MV-4-11 (cell line): ENCODE data around the gene CWH43.
"Not testable (repeated sequence)": the region's sequence is repeated elsewhere in the genome, so short reads cannot be mapped to it uniquely, and the experiment has no call there.

ENCODE experiments used
- DNase-seq: peaks from one replicate; lab custom pipeline; 2025; lab: John Stamatoyannopoulos, UW

Gene CWH43

DNA sequence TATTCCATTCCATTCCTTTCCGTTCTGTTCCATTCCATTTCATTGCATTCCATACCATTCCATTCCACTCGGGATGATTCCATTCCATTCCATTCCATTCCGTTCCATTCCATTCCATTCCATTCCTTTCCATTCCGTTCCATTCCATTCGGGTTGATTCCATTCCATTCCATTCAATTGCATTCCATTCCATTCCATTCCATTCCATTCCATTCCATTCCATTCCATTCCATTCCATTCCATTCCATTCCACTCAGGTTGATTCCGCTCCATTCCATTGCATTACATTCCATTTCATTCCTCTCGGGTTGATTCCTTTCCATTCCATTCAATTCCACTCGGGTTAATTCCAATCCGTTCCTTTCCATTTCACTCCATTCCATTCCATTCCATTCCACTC lies 111.0 kb downstream of the CWH43 start:
- DNase-seq = not testable (repeated sequence)

DNA sequence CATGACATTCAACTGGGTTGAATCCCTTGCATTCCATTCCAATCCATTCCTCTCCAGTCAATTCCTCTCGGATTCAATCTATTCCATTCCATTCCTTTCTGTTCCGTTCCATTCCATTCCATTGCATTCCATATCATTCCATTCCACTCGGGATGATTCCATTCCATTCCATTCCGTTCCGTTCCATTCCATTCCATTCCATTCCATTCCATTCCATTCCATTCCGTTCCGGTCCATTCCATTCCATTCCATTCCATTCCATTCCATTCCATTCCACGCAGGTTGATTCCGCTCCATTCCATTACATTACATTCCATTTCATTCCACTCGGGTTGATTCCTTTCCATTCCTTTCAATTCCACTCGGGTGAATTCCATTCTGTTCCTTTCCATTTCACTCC lies 111.4 kb downstream of the CWH43 start:
- DNase-seq = not testable (repeated sequence)

DNA sequence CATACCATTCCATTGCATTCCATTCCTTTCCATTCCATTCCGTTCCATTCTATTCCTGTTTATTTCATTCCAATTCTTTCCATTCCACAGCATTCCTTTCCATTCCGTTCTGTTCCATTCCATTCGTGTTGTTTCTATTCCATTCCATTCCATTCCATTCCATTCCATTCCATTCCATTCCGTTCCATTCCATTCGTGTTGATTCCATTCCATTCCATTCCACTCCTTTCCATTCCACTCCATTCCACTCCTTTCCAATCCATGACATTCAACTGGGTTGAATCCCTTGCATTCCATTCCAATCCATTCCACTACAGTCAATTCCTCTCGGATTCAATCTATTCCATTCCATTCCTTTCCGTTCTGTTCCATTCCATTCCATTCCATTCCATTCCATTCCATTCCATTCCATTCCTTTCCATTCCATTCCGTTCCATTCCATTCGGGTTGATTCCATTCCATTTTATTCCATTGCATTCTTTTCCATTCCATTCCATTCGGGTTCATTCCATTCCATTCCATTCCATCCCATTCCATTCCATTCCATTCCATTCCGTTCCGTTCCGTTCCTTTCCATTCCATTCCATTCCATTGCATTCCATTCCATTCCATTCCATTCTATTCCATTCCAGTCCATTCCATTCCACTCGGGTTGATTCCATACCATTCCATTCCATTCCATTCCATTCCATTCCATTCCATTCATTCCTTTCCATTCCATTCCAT lies 112.1 kb downstream of the CWH43 start:
- DNase-seq = not testable (repeated sequence)

DNA sequence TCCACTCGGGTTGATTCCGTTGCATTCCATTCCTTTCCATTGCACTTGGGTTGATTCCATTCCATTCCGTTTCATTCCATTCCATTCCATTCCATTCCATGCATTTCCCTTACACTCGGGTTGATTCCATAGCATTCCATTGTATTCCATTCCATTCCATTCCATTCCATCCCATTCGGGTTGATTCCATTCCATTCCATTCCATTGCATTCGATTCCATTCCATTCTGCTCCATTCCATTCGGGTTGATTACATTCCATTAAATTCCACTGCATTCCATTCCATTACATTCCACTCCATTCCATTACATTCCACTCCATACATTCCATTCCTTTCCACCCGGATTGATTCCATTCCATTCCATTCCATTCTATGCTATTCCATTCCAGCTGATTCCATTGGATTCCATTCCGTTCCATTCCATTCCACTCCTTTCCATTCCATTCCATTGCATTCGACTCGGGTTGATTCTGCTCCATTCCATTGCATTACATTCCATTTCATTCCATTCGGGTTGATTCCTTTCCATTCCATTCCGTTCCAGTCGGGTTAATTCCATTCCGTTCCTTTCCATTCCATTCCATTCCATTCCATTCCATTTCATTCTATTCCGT lies 113.9 kb downstream of the CWH43 start:
- not testable (repeated sequence) for DNase-seq

DNA sequence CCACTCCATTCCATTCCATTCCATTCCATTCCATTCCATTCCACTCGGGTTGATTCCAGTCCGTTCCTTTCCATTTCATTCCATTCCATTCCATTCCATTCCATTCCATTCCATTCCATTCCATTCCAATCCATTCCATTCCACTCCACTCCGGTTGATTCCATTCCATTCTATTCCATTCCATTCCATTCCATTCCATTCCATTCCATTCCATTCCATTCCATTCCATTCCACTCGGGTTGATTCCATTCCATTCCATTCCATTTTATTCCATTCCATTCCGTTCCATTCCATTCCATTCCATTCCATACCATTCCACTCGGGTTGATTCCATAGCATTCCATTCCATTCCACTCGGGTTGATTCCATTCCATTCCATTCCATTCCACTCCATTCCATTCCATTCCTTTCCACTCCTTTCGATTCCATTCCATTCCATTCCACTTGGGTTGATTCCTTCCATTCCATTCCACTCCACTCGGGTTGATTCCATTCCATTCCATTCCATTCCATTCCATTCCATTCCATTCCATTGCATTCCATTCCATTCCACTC lies 116.3 kb downstream of the CWH43 start:
- DNase-seq = not testable (repeated sequence)

DNA sequence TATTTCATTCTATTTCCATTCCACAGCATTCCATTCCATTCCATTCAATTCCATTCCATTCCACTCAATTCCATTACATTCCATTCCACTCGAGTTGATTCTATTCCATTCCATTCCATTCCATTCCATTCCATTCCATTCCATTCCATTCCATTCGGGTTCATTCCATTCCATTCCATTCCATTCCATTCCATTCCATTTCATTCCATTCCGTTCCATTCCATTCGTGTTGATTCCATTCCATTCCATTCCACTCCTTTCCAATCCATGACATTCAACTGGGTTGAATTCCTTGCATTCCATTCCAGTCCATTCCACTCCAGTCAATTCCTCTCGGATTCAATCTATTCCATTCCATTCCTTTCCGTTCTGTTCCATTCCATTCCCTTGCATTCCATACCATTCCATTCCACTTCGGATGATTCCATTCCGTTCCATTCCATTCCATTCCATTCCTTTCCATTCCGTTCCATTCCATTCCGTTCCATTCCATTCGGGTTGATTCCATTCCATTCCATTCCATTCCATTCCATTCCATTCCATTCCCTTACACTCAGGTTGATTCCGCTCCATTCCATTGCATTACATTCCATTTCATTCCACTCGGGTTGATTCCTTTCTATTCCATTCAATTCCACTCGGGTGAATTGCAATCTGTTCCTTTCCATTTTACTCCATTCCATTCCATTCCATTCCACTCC lies 117.5 kb downstream of the CWH43 start:
- not testable (repeated sequence) for DNase-seq

DNA sequence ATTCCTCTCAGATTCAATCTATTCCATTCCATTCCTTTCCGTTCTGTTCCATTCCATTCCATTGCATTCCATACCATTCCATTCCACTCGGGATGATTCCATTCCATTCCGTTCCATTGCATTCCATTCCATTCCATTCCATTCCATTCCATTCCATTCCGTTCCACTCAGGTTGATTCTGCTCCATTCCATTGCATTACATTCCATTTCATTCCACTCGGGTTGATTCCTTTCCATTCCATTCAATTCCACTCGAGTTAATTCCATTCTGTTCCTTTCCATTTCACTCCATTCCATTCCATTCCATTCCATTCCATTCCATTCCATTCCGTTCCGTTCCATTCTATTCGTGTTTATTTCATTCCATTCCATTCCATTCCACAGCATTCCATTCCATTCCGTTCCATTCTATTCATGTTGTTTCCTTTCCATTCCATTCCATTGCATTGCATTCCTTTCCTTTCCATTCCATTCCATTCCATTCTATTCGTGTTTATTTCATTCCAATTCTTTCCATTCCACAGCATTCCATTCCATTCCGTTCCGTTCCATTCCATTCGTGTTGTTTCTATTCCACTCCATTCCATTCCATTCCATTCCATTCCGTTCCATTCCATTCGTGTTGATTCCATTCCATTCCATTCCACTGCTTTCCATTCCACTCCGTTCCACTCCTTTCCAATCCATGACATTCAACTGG lies 118.3 kb downstream of the CWH43 start:
- not testable (repeated sequence) for DNase-seq

DNA sequence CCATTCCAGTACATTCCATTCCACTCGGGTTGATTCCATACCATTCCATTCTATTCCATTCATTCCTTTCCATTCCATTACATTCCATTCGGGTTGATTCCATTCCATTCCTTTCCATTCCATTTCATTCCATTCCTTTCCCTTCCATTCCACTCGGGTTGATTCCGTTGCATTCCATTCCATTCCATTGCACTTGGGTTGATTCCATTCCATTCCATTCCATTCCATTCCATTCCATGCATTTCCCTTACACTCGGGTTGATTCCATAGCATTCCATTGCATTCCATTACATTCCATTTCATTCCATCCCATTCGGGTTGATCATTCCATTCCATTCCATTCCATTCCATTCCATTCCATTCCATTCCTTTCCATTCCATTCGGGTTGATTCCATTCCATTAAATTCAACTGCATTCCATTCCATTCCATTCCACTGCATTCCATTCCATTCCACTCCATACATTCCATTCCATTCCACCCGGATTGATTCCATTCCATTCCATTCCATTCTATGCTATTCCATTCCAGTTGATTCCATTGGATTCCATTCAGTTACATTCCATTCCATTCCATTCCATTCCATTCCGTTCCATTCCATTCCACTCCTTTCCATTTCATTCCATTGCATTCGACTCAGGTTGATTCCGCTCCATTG lies 119.3 kb downstream of the CWH43 start:
- not testable (repeated sequence) for DNase-seq

DNA sequence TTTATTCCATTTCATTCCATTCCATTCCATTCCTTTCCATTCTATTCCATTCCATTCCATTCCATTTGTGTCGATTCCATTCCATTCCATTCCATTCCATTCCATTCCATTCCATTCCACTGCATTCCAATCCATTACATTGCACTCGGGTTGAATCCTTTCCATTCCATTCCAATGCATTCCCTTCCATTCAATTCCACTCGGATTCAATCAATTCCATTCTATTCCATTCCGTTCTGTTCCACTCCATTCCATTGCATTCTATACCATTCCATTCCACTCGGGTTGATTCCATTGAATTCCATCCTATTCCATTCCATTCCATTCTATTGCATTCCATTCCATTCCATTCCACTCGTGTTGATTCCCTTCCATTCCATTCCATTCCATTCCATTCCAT lies 121.2 kb downstream of the CWH43 start:
- not testable (repeated sequence) for DNase-seq

DNA sequence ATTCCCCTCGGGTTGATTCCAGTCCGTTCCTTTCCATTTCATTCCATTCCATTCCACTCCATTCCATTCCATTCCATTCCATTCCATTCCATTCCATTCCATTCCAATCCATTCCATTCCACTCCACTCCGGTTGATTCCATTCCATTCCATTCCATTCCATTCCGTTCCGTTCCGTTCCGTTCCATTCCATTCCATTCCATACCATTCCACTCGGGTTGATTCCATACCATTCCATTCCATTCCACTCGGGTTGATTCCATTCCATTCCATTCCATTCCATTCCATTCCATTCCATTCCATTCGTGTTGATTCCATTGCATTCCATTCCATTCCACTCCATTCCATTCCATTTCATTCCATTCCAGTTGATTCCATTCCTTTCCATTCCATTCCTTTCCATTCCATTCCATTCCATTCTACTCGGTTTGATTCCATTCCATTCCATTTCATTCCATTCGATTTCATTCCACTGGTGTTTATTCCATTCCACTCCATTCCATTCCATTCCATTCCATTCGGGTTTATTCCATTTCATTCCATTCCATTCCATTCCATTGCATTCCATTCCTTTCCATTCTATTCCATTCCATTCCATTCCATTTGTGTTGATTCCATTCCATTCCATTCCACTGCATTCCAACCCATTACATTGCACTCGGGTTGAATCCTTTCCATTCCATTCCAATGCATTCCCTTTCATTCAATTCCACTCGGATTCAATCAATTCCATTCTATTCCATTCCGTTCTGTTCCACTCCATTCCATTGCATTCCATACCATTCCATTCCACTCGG lies 122.3 kb downstream of the CWH43 start:
- DNase-seq = not testable (repeated sequence)

DNA sequence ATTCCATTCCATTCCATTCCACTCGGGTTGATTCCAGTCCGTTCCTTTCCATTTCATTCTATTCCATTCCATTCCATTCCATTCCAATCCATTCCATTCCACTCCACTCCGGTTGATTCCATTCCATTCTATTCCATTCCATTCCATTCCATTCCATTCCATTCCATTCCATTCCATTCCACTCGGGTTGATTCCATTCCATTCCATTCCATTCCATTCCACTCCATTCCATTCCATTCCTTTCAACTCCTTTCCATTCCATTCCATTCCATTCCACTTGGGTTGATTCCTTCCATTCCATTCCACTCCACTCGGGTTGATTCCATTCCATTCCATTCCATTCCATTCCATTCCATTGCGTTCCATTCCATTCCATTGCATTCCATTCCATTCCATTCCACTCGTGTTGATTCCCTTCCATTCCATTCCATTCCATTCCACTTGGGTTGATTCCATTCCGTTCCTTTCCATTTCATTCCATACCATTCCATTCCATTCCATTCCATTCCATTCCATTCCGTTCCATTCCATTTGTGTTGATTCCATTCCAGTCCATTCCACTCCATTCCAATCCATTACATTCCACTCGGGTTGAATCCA lies 123.6 kb downstream of the CWH43 start:
- DNase-seq = not testable (repeated sequence)

DNA sequence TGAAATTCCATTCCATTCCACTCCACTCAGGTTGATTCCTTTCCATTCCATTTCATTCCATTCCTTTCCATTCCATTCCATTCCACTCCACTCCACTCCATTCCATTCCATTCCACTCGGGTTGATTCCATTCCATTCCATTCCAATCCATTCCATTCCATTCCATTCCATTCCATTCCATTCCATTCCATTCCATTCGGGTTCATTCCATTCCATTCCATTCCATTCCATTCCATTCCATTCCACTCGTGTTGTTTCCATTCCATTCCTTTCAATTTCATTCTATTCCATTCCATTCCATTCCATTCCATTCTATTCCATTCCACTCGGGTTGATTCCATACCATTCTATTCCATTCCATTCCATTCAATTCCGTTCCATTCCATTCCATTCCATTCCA lies 124.5 kb downstream of the CWH43 start:
- not testable (repeated sequence) for DNase-seq
